GM23338 (cell line): ENCODE data around the gene FOCAD. TPM values are rescaled to one million over a fixed set of nuclear protein-coding genes. Genes with fewer than 3 reads are reported as not detected.

Source experiments
- ATAC-seq: fragments of 200-7000 bp; cut with Tn5 transposase; 3 replicates; pipeline ENCODE4 v1.9.1; 2020
- DNase-seq: peaks from one replicate; pipeline ENCODE4 v3.0.0-alpha.2; 2015; ENCODE audit warnings: low spot score
- H2AFZ ChIP-seq: fragments of 200-600 bp; sonication (generic); 2 replicates; pipeline ENCODE4 v1.8.0; 2016; ENCODE audit warnings: antibody characterized with exemption, mild to moderate bottlenecking, moderate library complexity
- H3F3A ChIP-seq: fragments of 200-600 bp; sonication (generic); replicated peaks from 2 replicates; pipeline ENCODE4 v1.8.0; 2017; ENCODE audit warnings: antibody characterized with exemption, mixed run types, low read depth
- H3K27ac ChIP-seq: fragments of 200-600 bp; sonication (generic); 2 replicates; pipeline ENCODE4 v1.6.1; 2016; ENCODE audit warnings: low read depth
- H3K27me3 ChIP-seq: fragments of 200-600 bp; sonication (generic); 2 replicates; pipeline ENCODE4 v1.8.0; 2016; ENCODE audit warnings: mild to moderate bottlenecking, mixed run types, moderate library complexity; ENCODE audit not compliant: insufficient read depth
- H3K36me3 ChIP-seq: fragments of 200-600 bp; sonication (generic); 2 replicates; pipeline ENCODE4 v1.8.0; 2016; ENCODE audit warnings: mild to moderate bottlenecking; ENCODE audit not compliant: insufficient read depth
- H3K4me1 ChIP-seq: fragments of 200-600 bp; sonication (generic); 2 replicates; pipeline ENCODE4 v1.8.0; 2016; ENCODE audit warnings: mild to moderate bottlenecking, moderate library complexity; ENCODE audit not compliant: insufficient read depth
- H3K4me2 ChIP-seq: fragments of 200-600 bp; sonication (generic); 2 replicates; pipeline ENCODE4 v1.7.1; 2017; ENCODE audit warnings: mixed run types
- H3K4me3 ChIP-seq: fragments of 200-600 bp; sonication (generic); 2 replicates; pipeline ENCODE4 v1.6.1; 2016; ENCODE audit warnings: mixed run types
- H3K79me2 ChIP-seq: fragments of 200-600 bp; sonication (generic); replicated peaks from 2 replicates; pipeline ENCODE4 v1.8.0; 2017; ENCODE audit warnings: mild to moderate bottlenecking; ENCODE audit not compliant: insufficient read depth
- H3K9me2 ChIP-seq: fragments of 200-600 bp; sonication (generic); 2 replicates; pipeline ENCODE4 v1.8.0; 2017; ENCODE audit not compliant: insufficient read depth
- H4K20me1 ChIP-seq: fragments of 200-600 bp; sonication (generic); replicated peaks from 2 replicates; pipeline ENCODE4 v1.8.0; 2017; ENCODE audit warnings: mild to moderate bottlenecking; ENCODE audit not compliant: insufficient read depth
- H3K27ac Mint-ChIP-seq: 2 replicates; pipeline ENCODE4 v1.8.0; 2020; ENCODE audit warnings: inconsistent platforms, mild to moderate bottlenecking, moderate library complexity, mixed read lengths
- H3K27me3 Mint-ChIP-seq: 3 replicates; pipeline ENCODE4 v1.8.0; 2022; ENCODE audit warnings: low read depth, mild to moderate bottlenecking, moderate library complexity, mixed read lengths, inconsistent platforms; ENCODE audit not compliant: insufficient read depth, poor library complexity
- H3K36me3 Mint-ChIP-seq: 3 replicates; pipeline ENCODE4 v1.8.0; 2021; ENCODE audit warnings: low read depth, mild to moderate bottlenecking, inconsistent platforms, moderate library complexity, mixed read lengths
- H3K4me1 Mint-ChIP-seq: 3 replicates; pipeline ENCODE4 v1.8.0; 2020; ENCODE audit warnings: mild to moderate bottlenecking, inconsistent platforms, mixed read lengths
- H3K4me3 Mint-ChIP-seq: 3 replicates; pipeline ENCODE4 v1.8.0; 2021; ENCODE audit warnings: moderate library complexity, mild to moderate bottlenecking, inconsistent platforms, mixed read lengths
- H3K9me3 Mint-ChIP-seq: 3 replicates; pipeline ENCODE4 v1.8.0; 2020; ENCODE audit warnings: moderate library complexity, mild to moderate bottlenecking, inconsistent platforms, mixed read lengths
- CREB1 ChIP-seq: fragments of 250-450 bp; sonication (Bioruptor Pico); IDR thresholded peaks from 2 replicates; pipeline ENCODE4 v1.5.0; 2020; ENCODE audit warnings: low read depth, mild to moderate bottlenecking, moderate library complexity
- EZH2phosphoT487 ChIP-seq: fragments of 200-600 bp; sonication (generic); IDR thresholded peaks from one replicate; pipeline ENCODE4 v1.8.1; 2018; ENCODE audit warnings: antibody characterized with exemption; ENCODE audit not compliant: unreplicated experiment
- NANOG ChIP-seq: IDR thresholded peaks from 2 replicates; pipeline ENCODE4 v1.6.1; 2016; ENCODE audit warnings: antibody characterized with exemption, borderline replicate concordance
- POLR2AphosphoS5 ChIP-seq: IDR thresholded peaks from 2 replicates; pipeline ENCODE4 v1.6.1; 2016; ENCODE audit warnings: antibody characterized with exemption, low read depth
- STAT1 ChIP-seq: IDR thresholded peaks from one replicate; pipeline ENCODE4 v1.6.1; 2016; ENCODE audit warnings: antibody characterized with exemption; ENCODE audit not compliant: unreplicated experiment
- ZNF114 ChIP-seq: fragments of 250-450 bp; sonication (Bioruptor Pico); IDR thresholded peaks from 2 replicates; pipeline ENCODE4 v1.5.0; 2020; ENCODE audit warnings: mild to moderate bottlenecking, moderate library complexity
- polyA plus RNA-seq: library from polyadenylated mRNA; unstranded; fragments of >200 nt; fragmentation: Nextera tagmentation; extraction: Ambion mirVana; gene quantifications from 2 replicates; pipeline ENCODE4 v1.2.1, GENCODE V29; 2016
- total RNA-seq: library from RNA; depleted of rRNA; stranded (reverse); fragments of >200 nt; shearing (Covaris generic); gene quantifications from 2 replicates; pipeline ENCODE4 v1.2.3, GENCODE V29; 2014
- TF ChIP-seq, protein P1 (sequence below): fragments of 250-450 bp; sonication (Bioruptor Pico); IDR thresholded peaks from 2 replicates; pipeline ENCODE4 v1.5.0; 2020; ENCODE audit warnings: mild to moderate bottlenecking, moderate library complexity
- TF ChIP-seq, protein P2 (sequence below): IDR thresholded peaks from one replicate; pipeline ENCODE4 v1.6.1; 2018; ENCODE audit warnings: antibody characterized with exemption; ENCODE audit not compliant: unreplicated experiment
- TF ChIP-seq, protein P3 (sequence below): IDR thresholded peaks from 2 replicates; pipeline ENCODE4 v1.6.1; 2016; ENCODE audit warnings: antibody characterized with exemption
- TF ChIP-seq, protein P4 (sequence below), 2 experiments: fragments of 200-600 bp in 1 of 2; sonication (generic) in 1 of 2; conservative IDR thresholded peaks; 2 replicates each; pipeline versions ENCODE4 v1.5.1 to v1.6.1; 2016 to 2017; ENCODE audit warnings: antibody characterized with exemption in 2 of 2, low read depth in 2 of 2, mild to moderate bottlenecking in 2 of 2, moderate library complexity in 1 of 2

Gene FOCAD
- total and polyA plus RNA-seq, 2 experiments from 2014 or later, result 13.7 to 66.5 TPM

DNA sequence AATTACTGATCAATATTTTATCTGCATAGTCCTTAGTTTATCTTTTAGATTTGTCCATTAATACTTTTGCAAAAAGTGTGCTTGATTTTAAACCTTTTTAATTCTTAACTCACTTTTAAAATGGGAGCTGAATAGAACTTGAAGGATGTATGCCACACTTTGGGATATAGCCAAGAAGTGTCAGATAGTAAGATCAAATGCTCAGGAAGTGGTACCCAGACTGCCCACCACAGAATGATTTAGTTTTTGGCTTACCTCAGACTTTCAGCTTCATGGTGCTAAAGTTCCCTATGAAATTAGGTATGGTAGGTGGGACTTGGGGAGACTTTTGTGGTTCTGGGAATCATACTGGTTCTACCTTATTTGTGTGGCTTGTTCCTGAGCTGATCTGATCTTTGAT, 14.7 kb downstream of the FOCAD start (continued):
- TF ChIP-seq, protein P1, sequence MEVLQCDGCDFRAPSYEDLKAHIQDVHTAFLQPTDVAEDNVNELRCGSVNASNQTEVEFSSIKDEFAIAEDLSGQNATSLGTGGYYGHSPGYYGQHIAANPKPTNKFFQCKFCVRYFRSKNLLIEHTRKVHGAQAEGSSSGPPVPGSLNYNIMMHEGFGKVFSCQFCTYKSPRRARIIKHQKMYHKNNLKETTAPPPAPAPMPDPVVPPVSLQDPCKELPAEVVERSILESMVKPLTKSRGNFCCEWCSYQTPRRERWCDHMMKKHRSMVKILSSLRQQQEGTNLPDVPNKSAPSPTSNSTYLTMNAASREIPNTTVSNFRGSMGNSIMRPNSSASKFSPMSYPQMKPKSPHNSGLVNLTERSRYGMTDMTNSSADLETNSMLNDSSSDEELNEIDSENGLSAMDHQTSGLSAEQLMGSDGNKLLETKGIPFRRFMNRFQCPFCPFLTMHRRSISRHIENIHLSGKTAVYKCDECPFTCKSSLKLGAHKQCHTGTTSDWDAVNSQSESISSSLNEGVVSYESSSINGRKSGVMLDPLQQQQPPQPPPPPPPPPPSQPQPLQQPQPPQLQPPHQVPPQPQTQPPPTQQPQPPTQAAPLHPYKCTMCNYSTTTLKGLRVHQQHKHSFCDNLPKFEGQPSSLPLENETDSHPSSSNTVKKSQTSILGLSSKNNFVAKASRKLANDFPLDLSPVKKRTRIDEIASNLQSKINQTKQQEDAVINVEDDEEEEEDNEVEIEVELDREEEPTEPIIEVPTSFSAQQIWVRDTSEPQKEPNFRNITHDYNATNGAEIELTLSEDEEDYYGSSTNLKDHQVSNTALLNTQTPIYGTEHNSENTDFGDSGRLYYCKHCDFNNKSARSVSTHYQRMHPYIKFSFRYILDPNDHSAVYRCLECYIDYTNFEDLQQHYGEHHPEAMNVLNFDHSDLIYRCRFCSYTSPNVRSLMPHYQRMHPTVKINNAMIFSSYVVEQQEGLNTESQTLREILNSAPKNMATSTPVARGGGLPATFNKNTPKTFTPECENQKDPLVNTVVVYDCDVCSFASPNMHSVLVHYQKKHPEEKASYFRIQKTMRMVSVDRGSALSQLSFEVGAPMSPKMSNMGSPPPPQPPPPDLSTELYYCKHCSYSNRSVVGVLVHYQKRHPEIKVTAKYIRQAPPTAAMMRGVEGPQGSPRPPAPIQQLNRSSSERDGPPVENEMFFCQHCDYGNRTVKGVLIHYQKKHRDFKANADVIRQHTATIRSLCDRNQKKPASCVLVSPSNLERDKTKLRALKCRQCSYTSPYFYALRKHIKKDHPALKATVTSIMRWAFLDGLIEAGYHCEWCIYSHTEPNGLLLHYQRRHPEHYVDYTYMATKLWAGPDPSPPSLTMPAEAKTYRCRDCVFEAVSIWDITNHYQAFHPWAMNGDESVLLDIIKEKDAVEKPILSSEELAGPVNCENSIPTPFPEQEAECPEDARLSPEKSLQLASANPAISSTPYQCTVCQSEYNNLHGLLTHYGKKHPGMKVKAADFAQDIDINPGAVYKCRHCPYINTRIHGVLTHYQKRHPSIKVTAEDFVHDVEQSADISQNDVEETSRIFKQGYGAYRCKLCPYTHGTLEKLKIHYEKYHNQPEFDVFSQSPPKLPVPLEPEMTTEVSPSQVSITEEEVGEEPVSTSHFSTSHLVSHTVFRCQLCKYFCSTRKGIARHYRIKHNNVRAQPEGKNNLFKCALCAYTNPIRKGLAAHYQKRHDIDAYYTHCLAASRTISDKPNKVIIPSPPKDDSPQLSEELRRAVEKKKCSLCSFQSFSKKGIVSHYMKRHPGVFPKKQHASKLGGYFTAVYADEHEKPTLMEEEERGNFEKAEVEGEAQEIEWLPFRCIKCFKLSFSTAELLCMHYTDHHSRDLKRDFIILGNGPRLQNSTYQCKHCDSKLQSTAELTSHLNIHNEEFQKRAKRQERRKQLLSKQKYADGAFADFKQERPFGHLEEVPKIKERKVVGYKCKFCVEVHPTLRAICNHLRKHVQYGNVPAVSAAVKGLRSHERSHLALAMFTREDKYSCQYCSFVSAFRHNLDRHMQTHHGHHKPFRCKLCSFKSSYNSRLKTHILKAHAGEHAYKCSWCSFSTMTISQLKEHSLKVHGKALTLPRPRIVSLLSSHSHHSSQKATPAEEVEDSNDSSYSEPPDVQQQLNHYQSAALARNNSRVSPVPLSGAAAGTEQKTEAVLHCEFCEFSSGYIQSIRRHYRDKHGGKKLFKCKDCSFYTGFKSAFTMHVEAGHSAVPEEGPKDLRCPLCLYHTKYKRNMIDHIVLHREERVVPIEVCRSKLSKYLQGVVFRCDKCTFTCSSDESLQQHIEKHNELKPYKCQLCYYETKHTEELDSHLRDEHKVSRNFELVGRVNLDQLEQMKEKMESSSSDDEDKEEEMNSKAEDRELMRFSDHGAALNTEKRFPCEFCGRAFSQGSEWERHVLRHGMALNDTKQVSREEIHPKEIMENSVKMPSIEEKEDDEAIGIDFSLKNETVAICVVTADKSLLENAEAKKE (CRISPR knock-in tag), result no peak
- TF ChIP-seq CREB1 (no peak), POLR2AphosphoS5 (no peak), ZNF114 (CRISPR knock-in tag) (no peak)
- TF ChIP-seq, protein P2, sequence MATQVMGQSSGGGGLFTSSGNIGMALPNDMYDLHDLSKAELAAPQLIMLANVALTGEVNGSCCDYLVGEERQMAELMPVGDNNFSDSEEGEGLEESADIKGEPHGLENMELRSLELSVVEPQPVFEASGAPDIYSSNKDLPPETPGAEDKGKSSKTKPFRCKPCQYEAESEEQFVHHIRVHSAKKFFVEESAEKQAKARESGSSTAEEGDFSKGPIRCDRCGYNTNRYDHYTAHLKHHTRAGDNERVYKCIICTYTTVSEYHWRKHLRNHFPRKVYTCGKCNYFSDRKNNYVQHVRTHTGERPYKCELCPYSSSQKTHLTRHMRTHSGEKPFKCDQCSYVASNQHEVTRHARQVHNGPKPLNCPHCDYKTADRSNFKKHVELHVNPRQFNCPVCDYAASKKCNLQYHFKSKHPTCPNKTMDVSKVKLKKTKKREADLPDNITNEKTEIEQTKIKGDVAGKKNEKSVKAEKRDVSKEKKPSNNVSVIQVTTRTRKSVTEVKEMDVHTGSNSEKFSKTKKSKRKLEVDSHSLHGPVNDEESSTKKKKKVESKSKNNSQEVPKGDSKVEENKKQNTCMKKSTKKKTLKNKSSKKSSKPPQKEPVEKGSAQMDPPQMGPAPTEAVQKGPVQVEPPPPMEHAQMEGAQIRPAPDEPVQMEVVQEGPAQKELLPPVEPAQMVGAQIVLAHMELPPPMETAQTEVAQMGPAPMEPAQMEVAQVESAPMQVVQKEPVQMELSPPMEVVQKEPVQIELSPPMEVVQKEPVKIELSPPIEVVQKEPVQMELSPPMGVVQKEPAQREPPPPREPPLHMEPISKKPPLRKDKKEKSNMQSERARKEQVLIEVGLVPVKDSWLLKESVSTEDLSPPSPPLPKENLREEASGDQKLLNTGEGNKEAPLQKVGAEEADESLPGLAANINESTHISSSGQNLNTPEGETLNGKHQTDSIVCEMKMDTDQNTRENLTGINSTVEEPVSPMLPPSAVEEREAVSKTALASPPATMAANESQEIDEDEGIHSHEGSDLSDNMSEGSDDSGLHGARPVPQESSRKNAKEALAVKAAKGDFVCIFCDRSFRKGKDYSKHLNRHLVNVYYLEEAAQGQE, result no peak

DNA sequence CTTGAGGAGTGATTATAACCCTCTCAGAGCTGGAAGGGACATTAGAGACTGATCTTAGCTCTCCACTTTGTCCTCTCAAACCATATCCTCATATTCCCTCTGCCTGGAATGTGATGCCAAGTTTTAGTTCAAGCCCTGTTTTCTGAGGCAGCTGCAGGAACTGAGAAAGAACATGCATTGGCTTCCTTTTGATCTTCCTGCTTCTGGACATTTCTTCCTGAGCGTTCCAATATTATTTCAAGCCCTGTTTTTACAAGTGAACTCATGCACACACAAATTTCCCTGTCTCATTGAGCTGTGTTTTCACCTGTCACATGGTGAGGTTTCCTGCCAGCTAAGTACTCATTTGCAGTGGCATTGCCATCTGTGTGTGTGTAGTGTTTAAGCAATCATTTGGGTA, 17.0 kb downstream of the FOCAD start:
- Histone ChIP-seq H3F3A (no peaks in the 10 kb centered on the region), H3K9me2 (no peaks in the 10 kb centered on the region), H3K79me2 (peaks cover 32% of the 10 kb centered on the region), H3K27ac (no peak overlapping the region), H4K20me1 (peaks cover 9% of the 10 kb centered on the region; the same call in 1 of the 2 replicates), H3K4me2 (no peak overlapping the region), H3K27me3 (no peaks in the 10 kb centered on the region), H3K36me3 (no peaks in the 10 kb centered on the region), H2AFZ (no peak overlapping the region), H3K4me1 (peaks cover 16% of the 10 kb centered on the region), H3K4me3 (no peak overlapping the region)
- H3K4me3 Mint-ChIP-seq, result no peak overlapping the region
- H3K9me3 Mint-ChIP-seq, result no peaks in the 10 kb centered on the region
- no peak overlapping the region for H3K27ac Mint-ChIP-seq
- DNase-seq (no peak), ATAC-seq (no peak)
- no peaks in the 10 kb centered on the region for H3K36me3 Mint-ChIP-seq
- H3K4me1 Mint-ChIP-seq, result peaks cover 24% of the 10 kb centered on the region; the same call in 2 of the 3 replicates
- no peaks in the 10 kb centered on the region for H3K27me3 Mint-ChIP-seq
- TF ChIP-seq ZNF114 (CRISPR knock-in tag), result no peak
- TF ChIP-seq EZH2phosphoT487, result no peak
- TF ChIP-seq, protein P3, sequence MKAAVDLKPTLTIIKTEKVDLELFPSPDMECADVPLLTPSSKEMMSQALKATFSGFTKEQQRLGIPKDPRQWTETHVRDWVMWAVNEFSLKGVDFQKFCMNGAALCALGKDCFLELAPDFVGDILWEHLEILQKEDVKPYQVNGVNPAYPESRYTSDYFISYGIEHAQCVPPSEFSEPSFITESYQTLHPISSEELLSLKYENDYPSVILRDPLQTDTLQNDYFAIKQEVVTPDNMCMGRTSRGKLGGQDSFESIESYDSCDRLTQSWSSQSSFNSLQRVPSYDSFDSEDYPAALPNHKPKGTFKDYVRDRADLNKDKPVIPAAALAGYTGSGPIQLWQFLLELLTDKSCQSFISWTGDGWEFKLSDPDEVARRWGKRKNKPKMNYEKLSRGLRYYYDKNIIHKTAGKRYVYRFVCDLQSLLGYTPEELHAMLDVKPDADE, result no peak
- no peak for TF ChIP-seq STAT1
- TF ChIP-seq NANOG, result no peak
- TF ChIP-seq, protein P4, sequence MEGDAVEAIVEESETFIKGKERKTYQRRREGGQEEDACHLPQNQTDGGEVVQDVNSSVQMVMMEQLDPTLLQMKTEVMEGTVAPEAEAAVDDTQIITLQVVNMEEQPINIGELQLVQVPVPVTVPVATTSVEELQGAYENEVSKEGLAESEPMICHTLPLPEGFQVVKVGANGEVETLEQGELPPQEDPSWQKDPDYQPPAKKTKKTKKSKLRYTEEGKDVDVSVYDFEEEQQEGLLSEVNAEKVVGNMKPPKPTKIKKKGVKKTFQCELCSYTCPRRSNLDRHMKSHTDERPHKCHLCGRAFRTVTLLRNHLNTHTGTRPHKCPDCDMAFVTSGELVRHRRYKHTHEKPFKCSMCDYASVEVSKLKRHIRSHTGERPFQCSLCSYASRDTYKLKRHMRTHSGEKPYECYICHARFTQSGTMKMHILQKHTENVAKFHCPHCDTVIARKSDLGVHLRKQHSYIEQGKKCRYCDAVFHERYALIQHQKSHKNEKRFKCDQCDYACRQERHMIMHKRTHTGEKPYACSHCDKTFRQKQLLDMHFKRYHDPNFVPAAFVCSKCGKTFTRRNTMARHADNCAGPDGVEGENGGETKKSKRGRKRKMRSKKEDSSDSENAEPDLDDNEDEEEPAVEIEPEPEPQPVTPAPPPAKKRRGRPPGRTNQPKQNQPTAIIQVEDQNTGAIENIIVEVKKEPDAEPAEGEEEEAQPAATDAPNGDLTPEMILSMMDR (conservative IDR thresholded peaks at IDR 0.05; ENCODE audit: low read depth in 2 of 2), result no peak
